Thyroid gland (tissue), 4 donors: ENCODE results near the gene IQCF6.

Source experiments
- CTCF ChIP-seq, 6 experiments: fragments of 200-600 bp in 3 of 6; fragments of 450-650 bp in 3 of 6; sonication (generic) in 3 of 6; IDR thresholded peaks; one replicate each; pipeline ENCODE4 v1.5.1; 2016 to 2019; ENCODE audit warnings: antibody characterized with exemption in 6 of 6, mild to moderate bottlenecking in 2 of 6, inconsistent platforms in 1 of 6, moderate library complexity in 1 of 6
- POLR2A ChIP-seq, 2 donors: fragments of 450-650 bp; IDR thresholded peaks; one replicate each; pipeline ENCODE4 v1.6.1; 2017; ENCODE audit warnings: antibody characterized with exemption in 2 of 2, mild to moderate bottlenecking in 2 of 2, moderate library complexity in 1 of 2

GRCh38 chr3:51817375-51817774 lies 38.3 kb upstream of the IQCF6 start:
- no peak for TF ChIP-seq CTCF (IDR thresholded peaks at IDR 0.05)
- TF ChIP-seq POLR2A (IDR thresholded peaks at IDR 0.05): no peak
